ENCODE measurements around the gene COL8A1. TPM values are rescaled to one million over a fixed set of nuclear protein-coding genes. Genes with fewer than 3 reads are reported as not detected.
A peak's percentile ranks its signal among the peaks of the same experiment; 100 is the strongest.

COL8A1 gene
- total and polyA plus RNA-seq, 8 donors = 0.31 to 16.5 (median 6.6) TPM

- no peak for DNase-seq
- WGBS, 5 donors = 50 to 66% (median 60%) methylated on average over 14 of the region's 14 CpGs
- no peak for TF ChIP-seq EP300 (IDR thresholded peaks at IDR 0.05)
- TF ChIP-seq POLR2A (IDR thresholded peaks at IDR 0.05) = no peak
- TF ChIP-seq POLR2AphosphoS5 (IDR thresholded peaks at IDR 0.05) = no peak
- no peak for TF ChIP-seq CTCF (IDR thresholded peaks at IDR 0.05)
Measured at GRCh38 chr3:99823723-99824711, 185.6 kb downstream of the COL8A1 start.

DNA sequence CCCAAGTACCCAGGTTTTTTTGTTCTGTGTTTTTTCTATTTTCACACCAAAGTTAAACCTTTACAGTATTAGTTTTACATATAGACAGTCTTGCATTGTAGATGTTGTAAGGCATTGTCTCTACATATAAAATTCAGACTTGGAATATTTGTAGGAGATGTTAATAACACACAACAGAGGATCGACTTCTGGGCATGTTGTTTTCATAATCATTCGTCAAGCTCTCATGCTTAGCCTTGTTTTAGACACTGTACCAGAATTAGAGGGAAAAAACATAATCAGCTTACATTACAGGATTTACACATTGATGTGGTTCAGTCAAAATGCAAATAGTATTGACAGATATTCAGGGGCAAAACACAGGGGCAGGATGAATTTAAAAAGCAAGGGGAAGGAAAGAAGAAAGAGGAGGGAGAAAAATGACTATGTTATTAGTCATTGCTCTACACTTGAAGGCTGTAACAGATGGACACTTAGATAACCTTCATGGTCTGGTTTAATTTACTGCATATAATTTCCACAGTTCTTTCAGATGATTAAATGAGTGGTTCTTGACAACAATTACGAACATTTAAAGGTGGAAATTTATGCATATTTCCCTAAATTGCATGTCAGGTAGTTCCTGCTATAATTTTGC, 186.7 kb downstream of the COL8A1 start:
- intact Hi-C loops (cut with DNase I; ENCODE audit: low total_unique reads) = loop anchor here (5.0 kb wide), 1 partner anchor 437 kb away; the partner anchor contains the start of gene TBC1D23
- Histone ChIP-seq H3K27me3 (no peaks in the 10 kb centered on the region), H3K4me1 (peaks cover 0 to 24% (median 15%) of the 10 kb centered on the region in 4 donors), H3K4me3 (no peak overlapping the region), H3K9me3 (no peaks in the 10 kb centered on the region), H3K27ac (no peak overlapping the region), H3K36me3 (no peaks in the 10 kb centered on the region)
- no peak for DNase-seq
- 70 to 78% (median 76%) methylated on average over 3 of the region's 3 CpGs for WGBS, 5 donors
- TF ChIP-seq POLR2A (IDR thresholded peaks at IDR 0.05) (no peak), EP300 (IDR thresholded peaks at IDR 0.05) (no peak), CTCF (IDR thresholded peaks at IDR 0.05) (no peak), POLR2AphosphoS5 (IDR thresholded peaks at IDR 0.05) (no peak)

More at GRCh38 chr3:99823723-99824711, 185.6 kb downstream of the COL8A1 start:
- intact Hi-C loops (cut with DNase I; ENCODE audit: low total_unique reads) = no loop called here
- Histone ChIP-seq H3K4me1 (peaks cover 0 to 33% (median 20%) of the 10 kb centered on the region in 4 donors), H3K4me3 (no peak overlapping the region), H3K27ac (peak overlapping the region in 1 of 5 donors; percentile 29), H3K36me3 (no peaks in the 10 kb centered on the region), H3K27me3 (no peaks in the 10 kb centered on the region), H3K9me3 (no peaks in the 10 kb centered on the region)

GRCh38 chr3:99829844-99830243, 191.4 kb downstream of the COL8A1 start:
- 89 to 97% (median 94%) methylated on average over 3 of the region's 3 CpGs for WGBS, 5 donors
- no peak for TF ChIP-seq EP300 (IDR thresholded peaks at IDR 0.05)
- TF ChIP-seq POLR2A (IDR thresholded peaks at IDR 0.05) = no peak
- TF ChIP-seq CTCF (IDR thresholded peaks at IDR 0.05) = no peak
- no peak for TF ChIP-seq POLR2AphosphoS5 (IDR thresholded peaks at IDR 0.05)
- intact Hi-C loops (cut with DNase I; ENCODE audit: low total_unique reads) = loop anchor here (5.0 to 10.0 kb wide), 2 partner anchors 245 to 432 kb away; partner anchors contain the start of gene TBC1D23

GRCh38 chr3:99833617-99834205, 195.3 kb downstream of the COL8A1 start:
- Histone ChIP-seq H3K36me3 (no peaks in the 10 kb centered on the region), H3K4me1 (peaks cover 0 to 23% (median 4%) of the 10 kb centered on the region in 4 donors), H3K27me3 (no peaks in the 10 kb centered on the region), H3K4me3 (no peak overlapping the region), H3K9me3 (no peaks in the 10 kb centered on the region), H3K27ac (no peak overlapping the region)
- peak in 1 of 2 donors; percentile 46 for DNase-seq
- WGBS, 5 donors = 47 to 66% (median 53%) methylated on average over 4 of the region's 4 CpGs
- TF ChIP-seq EP300 (IDR thresholded peaks at IDR 0.05) (no peak), POLR2AphosphoS5 (IDR thresholded peaks at IDR 0.05) (no peak), CTCF (IDR thresholded peaks at IDR 0.05) (no peak), POLR2A (IDR thresholded peaks at IDR 0.05) (no peak)
- intact Hi-C loops (cut with DNase I; ENCODE audit: low total_unique reads) = loop anchor here (10.0 kb wide), 1 partner anchor 241 kb away; no protein-coding TSS in a partner anchor

More at GRCh38 chr3:99829844-99830243, 191.4 kb downstream of the COL8A1 start:
- H3K27me3 ChIP-seq = no peaks in the 10 kb centered on the region
- DNase-seq = no peak
- H3K36me3 ChIP-seq = no peaks in the 10 kb centered on the region
- H3K9me3 ChIP-seq = no peaks in the 10 kb centered on the region
- peaks cover 0 to 18% (median 4%) of the 10 kb centered on the region in 4 donors for H3K4me1 ChIP-seq
- no peak overlapping the region for H3K4me3 ChIP-seq
- no peak overlapping the region for H3K27ac ChIP-seq

Measured in stomach (tissue), 9 donors.